OCI-LY7 (cell line): ENCODE results near the gene DENND6B.
"Not testable (repeated sequence)": the region's sequence is repeated elsewhere in the genome, so short reads cannot be mapped to it uniquely, and the experiment has no call there.

ENCODE experiments used
- CTCF ChIP-seq: fragments of 200-600 bp; sonication (generic); conservative IDR thresholded peaks from 2 replicates; pipeline ENCODE4 v1.5.1; 2014; ENCODE audit warnings: mild to moderate bottlenecking, antibody characterized with exemption, low read length, moderate library complexity, mixed read lengths
- EZH2phosphoT487 ChIP-seq: fragments of 200-600 bp; sonication (generic); IDR thresholded peaks from 2 replicates; pipeline ENCODE4 v1.6.1; 2018; ENCODE audit warnings: low read depth, borderline replicate concordance, mild to moderate bottlenecking, mixed run types, antibody characterized with exemption, low read length, moderate library complexity, mixed read lengths

- TF ChIP-seq CTCF, EZH2phosphoT487: not testable (repeated sequence)
These were observed 53.0 kb downstream of the DENND6B start for GRCh38 chr22:50273781-50274180.
